Dermis blood vessel endothelial cell (primary cell): ENCODE data around the gene CPN2. TPM values are rescaled to one million over a fixed set of nuclear protein-coding genes. Genes with fewer than 3 reads are reported as not detected.

ENCODE experiments used
- DNase-seq: peaks from one replicate; pipeline ENCODE4 v3.0.0; 2010
- total RNA-seq: library from RNA; depleted of rRNA; stranded (reverse); fragments of >200 nt; gene quantifications from 2 replicates; pipeline ENCODE4 v1.2.3, GENCODE V29; 2014

The CPN2 gene
- total RNA-seq, 1 donor from 2014 or later: not detected

DNA sequence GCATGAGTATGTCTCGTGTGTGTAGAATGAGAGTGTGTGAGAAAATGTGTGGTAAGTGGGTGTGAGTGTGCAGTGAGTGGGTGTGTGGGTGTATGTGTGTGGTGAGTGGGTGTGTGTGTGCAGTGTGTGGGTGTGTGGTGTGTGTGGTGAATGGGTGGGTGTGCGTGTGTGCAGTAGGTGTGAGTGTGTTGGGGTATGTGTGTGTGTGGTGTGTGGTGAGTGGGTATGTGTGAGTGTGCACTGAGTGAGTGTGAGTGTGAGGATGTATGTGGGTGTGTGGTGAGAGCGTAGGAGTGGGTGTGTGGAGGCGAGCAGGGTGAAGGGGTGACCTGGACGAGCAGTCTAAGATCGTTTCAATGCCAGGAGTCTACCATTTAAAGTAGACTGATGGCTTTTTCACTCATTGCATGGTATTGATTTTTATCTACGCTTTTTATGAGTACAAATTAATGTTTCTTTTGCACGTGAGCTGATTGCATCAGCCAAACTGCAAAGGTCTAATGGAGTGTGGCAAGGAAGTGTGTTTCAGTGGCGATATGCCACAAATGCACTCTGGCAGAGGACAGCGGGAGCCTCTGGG is 1.6 kb upstream of the CPN2 start:
- DNase-seq: no peak

DNA sequence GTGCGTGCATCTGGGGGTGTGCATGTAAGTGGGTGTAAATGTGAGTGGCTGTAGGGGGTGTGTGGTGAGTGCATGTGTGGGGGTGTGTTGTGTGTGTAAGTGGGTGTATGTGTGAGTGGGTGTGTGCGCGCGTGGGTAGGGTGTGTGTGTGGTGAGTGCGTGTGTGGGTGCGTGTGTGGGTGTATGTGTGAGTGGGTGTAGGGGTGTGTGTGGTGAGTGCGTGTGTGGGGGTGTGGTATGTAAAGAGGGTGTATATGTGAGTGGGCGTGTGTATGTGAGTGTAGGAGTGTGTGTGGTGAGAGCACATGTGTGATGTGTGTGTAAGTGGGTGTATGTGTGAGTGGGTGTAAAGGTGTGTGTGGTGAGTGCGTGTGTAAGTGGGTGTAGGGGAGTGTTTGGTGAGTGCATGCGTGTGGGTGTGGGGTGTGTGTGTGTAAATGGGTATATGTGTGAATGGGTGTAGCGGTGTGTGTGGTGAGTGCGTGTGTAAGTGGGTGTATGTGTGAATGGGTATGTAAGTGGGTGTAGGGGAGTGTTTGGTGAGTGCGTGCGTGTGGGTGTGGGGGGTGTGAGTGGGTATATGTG is 916 bp upstream of the CPN2 start:
- DNase-seq: no peak

DNA sequence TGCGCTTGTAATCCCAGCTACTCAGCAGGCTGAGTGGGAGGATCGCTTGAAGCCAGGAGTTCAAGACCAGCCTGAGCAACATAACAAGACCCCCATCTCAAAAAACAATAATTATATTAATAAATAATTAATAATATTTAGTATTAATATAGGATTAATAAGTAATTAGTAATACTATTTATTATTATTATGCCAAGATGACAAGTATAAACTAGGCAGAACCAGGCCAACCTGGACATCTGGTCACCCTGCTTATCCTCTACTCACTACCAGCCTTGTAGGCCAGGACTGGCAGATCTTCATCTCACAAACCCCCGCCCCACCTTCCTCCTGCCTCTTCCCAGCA is 429 bp downstream of the CPN2 start:
- DNase-seq: no peak

DNA sequence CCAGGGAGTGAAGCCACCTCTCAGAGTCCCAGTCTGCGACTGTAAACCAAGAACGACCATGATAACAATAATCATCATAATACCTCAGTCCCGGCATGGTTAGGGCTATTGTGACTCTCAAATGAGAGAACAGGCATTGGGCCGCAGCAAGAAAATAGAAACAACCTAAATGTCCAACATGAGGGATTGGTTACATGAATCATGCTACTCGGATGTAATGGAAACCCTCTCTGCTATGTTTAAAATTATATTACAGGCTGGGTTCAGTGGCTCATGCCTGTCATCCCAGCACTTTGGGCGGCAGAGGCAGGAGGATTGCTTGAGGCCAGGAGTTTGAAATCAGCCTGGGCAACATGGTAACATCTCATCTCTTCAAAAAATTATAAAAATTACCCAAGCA is 2.8 kb downstream of the CPN2 start:
- DNase-seq: no peak

DNA sequence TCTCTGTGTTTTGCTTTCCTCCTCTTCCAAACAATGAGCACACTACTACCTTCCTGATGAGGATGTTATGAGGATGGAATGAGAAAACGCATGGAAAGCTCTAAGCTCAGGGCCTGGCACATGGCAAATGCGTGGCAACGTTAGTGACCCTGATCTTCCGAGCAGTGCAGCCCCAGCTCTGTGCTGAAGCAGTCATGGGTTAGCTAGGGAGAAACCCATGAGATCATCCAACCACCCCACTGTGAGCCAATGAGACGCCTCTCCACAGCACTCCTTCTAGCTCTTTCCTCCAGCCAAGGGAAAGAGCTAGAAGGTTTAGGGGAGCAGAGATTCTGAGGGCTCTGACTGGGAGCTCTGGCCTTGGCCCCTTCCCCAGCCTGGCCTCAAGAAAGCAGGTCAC is 4.5 kb downstream of the CPN2 start:
- no peak for DNase-seq

DNA sequence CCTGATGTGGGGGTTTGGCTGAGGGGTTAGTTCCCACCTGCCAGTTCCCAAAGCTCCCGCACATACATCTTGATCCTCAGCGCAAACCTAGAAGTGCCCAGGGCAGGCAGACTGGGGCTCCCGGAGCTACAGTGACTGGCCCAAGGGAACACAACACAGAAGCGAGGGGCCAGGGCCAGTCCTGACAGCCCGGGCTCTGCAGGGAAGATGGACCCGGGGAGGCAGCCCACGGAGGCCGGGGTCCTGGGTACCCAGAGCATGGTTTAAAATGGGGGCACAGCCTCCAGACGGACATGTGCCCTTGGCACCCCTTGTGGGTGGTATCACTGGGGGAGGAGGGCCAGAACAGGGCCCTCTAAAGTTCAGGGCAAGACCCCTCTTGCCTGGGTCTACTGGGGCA is 5.1 kb downstream of the CPN2 start:
- DNase-seq: no peak

DNA sequence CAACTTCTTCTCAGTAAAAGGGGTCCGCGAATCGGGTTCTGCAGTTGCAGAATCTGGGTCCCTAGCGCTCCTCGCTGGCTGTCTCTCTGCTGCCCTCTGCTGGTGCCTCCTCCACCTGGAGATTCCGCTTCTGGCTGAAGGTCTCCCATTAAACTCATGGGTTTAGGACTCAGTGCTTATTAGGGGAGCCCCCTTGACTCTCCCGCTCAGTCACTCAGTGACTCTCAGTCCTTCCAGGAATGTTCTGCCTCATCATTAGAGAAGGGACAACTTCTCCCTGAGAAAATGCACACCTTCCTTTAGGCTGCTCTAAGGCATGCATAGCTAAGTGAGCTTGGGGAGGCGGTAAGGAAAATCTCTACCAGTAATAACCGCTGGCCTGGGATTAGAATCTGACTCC is 7.1 kb downstream of the CPN2 start:
- peak; percentile 83 for DNase-seq

DNA sequence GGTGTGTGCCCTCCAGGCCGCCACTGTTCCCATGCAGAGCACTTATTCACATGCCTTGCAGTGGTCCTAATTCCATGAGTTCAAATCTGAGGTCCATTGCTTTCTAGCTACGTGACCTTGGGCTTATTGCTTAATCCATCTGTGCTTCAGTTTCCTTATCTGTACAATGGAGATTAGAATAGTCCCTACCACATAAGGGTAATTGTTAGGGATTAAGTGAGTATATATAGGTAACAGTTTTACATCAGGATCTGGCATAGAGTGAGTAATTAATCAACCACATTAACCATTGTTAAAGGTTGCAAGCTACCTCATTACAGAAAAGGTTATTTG is 7.6 kb downstream of the CPN2 start:
- DNase-seq: no peak

DNA sequence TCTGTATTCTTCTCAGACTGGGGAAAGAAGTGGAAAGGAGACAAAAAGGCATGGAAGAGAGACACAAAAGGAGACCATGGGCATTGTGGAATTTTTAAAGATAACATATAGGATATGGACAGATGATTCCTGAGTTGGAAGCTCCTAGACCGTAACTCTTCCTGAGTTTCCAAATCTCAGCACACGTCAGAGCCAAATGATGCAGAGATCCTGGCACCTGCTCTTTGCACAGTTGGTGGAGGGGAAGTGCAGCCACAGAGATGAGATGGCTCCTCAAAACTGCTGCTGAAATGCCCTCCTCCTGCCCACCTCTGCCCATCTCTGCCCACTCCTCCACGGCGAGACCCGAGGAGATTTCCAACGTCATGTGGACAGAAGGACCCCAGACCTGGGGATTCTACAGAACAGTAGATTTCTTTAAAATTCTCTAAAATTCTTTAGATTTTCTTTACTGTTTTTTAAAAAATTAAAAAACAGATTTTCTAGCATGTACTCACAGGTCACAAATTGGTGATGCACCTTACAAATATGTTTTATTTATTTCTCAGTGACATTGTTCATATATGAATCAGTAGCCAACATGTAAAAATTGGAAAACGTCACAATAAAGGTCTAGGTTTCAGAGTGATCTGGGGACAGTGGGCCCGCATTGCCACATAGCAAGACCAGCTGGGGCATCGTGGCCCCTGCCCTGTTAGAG is 8.1 kb downstream of the CPN2 start:
- DNase-seq: no peak

DNA sequence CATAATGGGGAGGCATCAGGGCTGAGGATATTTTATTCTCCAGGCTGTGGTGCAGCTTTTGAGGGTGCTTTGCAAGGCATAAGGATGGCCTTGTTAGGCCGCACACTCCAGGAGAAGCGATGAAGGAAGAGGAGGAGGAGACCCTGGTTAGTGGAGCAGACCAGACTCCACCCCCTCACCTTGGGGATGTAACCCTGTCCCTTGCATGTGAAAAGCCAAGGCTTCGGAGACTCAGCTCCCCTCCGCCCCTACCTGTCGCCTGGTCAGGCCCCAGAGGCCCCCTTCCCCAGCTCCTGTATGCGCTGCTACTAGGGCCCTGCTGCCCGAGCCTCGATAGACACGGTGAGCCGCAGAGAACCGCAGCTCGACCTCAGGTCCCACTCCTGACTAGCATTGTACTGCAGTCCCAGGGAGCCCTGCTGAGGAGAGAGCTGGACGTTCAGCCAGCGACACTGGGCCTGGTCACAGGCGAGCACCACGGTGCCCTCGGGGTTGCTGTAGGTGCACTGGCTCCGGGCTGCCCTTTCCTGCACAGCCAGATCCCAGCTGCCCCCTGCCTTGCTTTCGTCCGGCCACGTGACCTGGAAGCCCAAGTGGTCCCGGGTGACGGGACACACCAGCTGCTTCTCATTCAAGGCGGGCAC is 10.2 kb downstream of the CPN2 start:
- no peak for DNase-seq

DNA sequence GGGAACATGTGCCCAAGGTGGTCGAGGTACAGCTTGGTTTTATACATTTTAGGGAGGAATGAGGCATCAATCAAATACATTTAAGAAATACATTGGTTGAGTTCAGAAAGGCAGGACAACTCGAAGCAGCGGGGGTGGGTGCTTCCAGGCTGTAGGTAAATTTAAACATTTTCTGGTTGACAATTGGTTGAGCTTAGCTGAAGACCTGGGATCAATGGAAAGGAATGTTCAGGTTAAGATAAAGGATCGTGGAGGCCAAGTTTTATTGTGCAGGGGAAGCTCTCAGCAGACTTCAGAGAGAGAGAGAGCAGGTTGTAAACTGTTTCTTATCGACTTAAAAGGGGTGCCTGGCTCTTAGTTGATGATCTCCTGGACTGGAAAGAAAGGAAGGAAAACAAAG is 11.3 kb downstream of the CPN2 start:
- no peak for DNase-seq

DNA sequence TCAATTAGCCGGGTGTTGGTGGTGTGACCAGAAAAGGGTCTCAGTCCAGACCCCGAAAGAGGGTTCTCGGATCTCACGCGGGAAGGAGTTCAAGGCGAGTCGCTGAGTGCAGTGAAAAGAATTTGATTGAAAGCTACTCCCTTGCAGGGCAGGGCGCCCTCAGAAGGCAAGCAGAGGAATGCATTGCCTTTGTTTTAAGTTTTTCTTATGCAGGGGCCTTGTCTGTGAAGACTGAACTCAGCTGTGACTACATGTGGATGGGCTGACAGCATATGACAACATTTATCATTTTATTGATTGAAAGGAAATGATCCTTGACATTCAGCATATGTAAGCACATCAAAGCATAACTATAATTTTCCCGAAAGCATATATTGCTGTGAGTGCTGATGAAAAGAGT is 11.8 kb downstream of the CPN2 start:
- no peak for DNase-seq

DNA sequence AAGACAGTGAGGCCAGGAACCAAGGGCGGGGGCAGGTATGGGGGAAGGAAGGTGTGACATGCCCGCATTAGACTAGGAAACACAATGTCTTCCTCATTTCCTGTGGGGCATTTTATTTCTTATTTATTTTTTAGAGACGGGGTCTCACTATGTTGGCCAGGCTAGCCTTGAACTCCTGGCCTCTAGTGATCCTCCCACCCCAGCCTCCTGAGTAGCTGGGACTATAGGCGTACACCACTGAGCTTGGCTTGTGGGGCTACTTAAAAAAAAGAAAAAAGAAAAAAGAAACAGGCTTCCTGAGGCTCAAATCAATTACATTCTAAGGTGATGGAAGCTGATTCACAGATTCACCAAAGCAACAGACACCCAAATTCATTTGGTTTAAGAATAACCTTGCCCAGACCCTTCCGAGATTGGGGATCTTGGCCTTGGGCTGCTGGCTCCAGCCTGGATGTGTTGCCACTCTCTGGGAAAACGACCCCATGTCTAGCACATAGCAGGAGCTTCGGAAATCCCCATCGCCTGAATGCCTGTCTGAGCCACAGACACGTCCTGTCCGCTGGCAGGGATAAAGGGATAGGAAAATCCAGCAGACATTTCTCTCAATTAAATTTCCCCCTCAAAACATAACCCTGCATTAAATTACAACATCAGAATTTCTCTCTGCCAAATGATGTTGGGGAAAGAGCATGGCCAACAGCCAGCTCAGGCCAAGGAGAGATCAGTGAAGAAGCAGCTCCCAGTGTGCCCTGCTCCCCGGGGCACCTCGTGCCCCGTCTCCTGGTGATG is 13.0 kb downstream of the CPN2 start:
- no peak for DNase-seq

DNA sequence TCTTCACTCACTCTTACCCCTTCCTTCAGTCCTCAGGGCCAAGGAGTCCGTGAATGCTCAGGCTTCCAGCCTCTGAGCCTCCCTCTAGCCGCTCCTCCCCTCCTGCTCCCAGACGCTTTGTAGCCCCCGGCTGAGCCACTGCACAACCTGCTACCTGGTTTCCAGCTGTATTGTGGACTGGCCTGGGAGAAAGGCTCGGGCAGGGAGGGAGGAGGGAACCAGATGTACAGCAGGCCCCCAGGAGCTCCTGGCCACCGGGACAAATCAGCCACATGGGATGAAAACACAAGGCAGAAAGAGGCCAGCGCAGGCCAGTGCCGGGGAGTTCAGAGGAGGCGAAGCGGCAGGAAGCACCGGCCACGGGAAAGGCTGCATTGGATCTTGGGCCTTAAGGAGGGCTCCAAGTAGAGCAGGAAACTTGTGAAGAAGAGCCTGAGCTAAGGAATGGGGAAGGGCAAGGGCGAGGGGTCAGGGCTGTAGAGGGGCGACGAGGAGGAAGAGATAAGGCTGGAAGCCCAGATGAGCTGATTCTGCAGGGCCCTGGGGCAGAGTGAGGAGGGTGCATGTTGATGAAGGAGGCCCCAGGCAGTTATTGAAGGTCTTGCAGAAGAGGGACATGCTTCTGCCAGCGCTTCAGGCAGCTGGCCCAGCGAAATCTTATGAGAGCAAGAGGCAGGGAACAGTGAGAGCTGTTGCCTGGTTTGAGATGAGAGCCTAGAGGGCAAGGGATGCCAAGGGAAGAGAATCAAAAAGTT is 14.3 kb downstream of the CPN2 start:
- DNase-seq: no peak

DNA sequence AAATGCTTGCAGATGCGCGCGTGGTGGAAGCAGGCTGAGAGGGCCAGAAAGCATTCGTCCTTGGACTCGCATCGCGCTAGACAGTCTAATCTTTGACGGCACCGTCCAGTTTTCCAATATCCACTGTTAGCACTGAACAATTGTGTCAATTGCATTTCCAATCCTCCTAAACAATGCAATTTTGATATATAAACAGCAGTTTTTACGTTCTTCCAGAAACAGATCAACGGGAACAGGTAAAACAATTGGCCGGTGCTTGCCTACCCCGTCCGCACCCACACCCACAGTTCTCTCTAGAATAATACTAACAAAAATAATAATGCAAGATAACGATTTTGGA is 17.2 kb downstream of the CPN2 start:
- no peak for DNase-seq

DNA sequence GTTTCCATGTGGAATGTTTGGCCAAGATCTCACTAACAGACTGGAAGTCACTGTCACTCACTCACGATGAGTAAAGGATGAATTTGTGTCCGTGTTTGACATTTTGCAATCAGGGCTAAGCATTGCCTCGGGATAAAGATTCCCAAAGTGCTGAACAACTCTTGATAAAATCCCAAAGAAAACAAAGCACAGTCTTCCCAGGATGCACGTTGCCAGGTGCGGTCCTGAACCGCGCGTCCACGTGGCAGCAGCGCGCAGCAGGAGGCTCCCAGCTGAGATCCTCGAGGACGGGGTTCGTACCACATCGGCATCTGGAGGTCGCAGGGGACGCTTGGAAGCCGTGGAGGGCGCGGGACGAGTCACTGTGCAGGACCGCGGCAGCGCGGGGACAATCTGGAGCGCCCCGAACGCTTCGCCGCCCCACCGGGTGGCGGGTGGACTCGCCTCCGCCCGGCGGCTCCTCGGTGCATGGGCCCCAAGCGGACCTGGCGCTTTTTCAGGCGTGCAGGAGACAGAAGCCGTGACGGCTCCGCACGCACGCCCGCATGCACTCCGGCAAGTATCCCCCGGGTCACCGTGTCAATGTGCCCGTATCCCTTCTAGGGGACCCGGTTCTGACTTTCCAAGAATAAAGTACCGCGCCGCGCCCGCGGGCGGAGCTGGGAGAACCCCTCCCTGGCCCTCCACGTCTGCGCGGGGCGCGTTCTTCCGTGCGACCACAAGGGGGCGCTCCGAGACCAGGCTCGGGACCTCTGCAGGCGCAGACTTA is 17.7 kb downstream of the CPN2 start:
- DNase-seq: peak; percentile 89

DNA sequence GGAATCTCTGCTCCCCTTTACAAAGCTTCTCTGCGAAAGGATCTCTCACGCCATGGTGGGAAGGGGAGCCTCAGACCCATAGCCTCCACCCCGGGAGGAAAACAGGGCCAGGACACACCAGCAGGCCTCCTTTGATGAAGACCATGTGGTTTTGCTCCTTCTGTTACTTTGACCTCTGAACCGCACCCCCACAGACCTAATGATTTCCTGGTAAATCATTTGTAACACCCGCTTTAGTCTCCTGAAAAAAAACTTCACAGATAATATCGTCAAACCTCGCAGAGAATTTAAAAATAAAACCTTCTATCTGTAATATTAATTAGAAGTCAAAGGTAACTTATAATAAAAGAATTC is 18.3 kb downstream of the CPN2 start:
- DNase-seq: no peak

DNA sequence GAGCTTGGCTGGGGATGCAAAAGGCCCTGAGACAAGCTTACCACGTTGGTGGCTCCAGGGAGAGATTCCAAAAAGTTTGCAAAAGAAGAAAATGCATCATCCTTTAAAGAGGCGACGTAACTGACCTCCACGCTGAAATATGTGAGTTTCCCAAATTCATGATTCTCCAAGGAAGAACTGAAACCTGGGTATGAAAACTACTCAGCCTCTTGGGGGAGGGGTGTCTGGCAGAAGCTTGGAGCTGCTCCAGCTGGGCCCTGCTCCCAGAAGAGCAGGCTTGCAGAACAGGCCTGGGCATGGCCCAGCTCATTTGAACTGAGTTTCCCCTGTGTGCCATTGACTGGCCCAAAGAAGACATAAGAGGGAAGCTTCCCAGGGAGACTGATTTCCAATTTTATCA is 20.5 kb downstream of the CPN2 start:
- no peak for DNase-seq

DNA sequence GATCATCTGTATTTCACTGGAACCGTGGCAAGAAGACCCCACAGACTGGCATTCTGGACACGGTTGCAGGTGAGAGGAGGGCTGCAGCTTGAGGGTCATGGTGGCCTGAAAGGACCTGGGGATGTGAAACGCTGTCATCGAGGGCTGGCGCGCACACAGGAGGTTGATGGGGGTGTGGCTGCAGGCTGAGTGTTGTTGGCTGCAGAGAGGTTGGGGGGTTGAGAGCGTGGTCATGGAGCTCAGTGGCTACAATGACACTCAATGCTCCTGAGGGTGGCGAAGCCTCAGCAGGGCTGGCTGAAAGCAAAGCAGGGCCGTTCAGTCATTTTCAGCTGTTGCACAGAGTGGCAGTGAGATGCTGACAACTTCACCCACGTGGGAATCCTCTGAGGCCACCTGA is 21.0 kb downstream of the CPN2 start:
- no peak for DNase-seq

DNA sequence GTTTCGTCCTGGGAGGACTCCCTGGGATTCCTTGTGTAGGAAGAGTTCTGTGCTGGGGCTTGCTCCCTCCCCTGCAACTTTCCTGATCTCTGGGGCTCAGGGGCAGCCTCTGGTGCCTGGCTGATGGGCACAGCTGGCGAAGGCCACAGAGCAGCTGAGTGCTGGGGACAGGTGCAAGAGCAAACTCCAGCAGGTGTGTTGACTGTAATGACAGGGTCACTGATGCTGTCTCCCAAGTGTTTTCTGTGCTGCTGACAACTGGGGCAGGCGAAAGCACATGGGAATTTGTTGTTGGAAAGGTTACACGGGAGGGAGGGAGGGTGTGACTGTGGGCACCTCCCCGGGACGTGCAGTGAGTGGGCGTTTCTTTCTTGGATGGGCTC is 21.6 kb downstream of the CPN2 start:
- no peak for DNase-seq

DNA sequence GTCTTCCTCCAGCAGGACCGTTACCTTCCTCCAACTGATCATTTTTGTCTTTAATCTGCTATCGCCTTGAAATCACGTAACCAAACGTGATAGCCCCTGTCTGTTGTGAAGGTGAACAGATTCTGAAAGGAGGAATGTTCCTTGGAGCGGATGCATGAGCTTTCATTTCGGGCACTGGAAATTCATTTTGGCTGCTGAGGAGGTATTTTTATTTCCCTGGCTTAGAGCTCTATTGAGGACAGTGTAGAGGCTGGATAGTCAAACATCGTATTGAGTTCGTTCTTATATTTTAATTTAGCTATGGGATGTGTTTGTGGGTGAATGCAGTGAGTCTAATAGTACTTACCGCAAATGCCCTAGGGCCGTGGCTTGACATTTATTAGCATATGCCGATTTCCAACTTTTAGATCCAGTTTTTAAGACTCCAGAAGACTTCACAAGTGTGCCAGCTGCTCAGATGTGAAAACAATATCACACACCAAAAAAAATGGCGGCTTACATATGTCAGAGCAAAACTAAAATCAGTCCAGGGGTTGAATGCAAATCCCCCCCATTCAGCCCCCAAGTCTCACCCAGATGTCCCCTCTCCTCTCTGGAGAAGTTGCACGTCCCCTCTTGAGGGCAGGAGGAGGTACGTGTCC is 22.1 kb downstream of the CPN2 start:
- no peak for DNase-seq
